Panc1 (cell line): ENCODE data around the gene TGFB2. TPM values are rescaled to one million over a fixed set of nuclear protein-coding genes. Genes with fewer than 3 reads are reported as not detected.

Experiments used
- ATAC-seq: fragments of 200-7000 bp; cut with Tn5 transposase; 2 replicates; pipeline ENCODE4 v1.9.1; 2020; ENCODE audit warnings: mild to moderate bottlenecking, moderate library complexity
- BruUV-seq: library from RNA; stranded (reverse); fragments of 400-500 nt; replicated peaks from 2 replicates; lab custom pipeline; 2021; lab: Mats Ljungman, UMichigan
- CTCF ChIA-PET: fragments of 300-600 bp; sonication (Branson Sonifier 250); formaldehyde crosslinking; loops from one replicate; lab custom pipeline; 2022; ENCODE audit warnings: antibody characterized with exemption; lab: Charles Lee
- POLR2A ChIA-PET: fragments of 300-600 bp; sonication (Branson Sonifier 250); formaldehyde crosslinking; loops from one replicate; lab custom pipeline; 2022; ENCODE audit warnings: antibody characterized with exemption; lab: Charles Lee
- DNase-seq: peaks from one replicate; pipeline ENCODE4 v3.0.0-alpha.2; 2010; ENCODE audit warnings: low read depth, low spot score
- H3K27ac ChIP-seq: 2 replicates; pipeline ENCODE4 v1.5.1; 2011; ENCODE audit warnings: mild to moderate bottlenecking, low read length, inconsistent platforms
- H3K27me3 ChIP-seq: fragments of 200-500 bp; sonication (Bioruptor generic); 2 replicates; pipeline ENCODE4 v1.6.0; 2014; ENCODE audit warnings: low read length, inconsistent platforms; ENCODE audit not compliant: control insufficient read depth, insufficient read depth
- H3K36me3 ChIP-seq: fragments of 200-500 bp; sonication (Bioruptor generic); 2 replicates; pipeline ENCODE4 v1.5.1; 2014; ENCODE audit warnings: inconsistent platforms, mild to moderate bottlenecking, low read length, moderate library complexity; ENCODE audit not compliant: control insufficient read depth, insufficient read depth
- H3K4me1 ChIP-seq: 2 replicates; pipeline ENCODE4 v1.5.1; 2011; ENCODE audit warnings: inconsistent platforms, mild to moderate bottlenecking, low read length, moderate library complexity; ENCODE audit not compliant: control insufficient read depth, insufficient read depth
- H3K4me3 ChIP-seq, 2 experiments: 2 replicates each; pipeline ENCODE4 v1.5.1; 2011 to 2012; ENCODE audit warnings: low read depth in 2 of 2, low read length in 2 of 2, mild to moderate bottlenecking in 2 of 2, inconsistent platforms in 1 of 2, moderate library complexity in 1 of 2
- H3K9me3 ChIP-seq: fragments of 200-500 bp; sonication (Bioruptor generic); 2 replicates; pipeline ENCODE4 v1.5.1; 2014; ENCODE audit warnings: low read depth, mild to moderate bottlenecking, inconsistent platforms, low read length, moderate library complexity; ENCODE audit not compliant: control insufficient read depth, insufficient read depth
- POLR2AphosphoS5 ChIP-seq: IDR thresholded peaks from 2 replicates; pipeline ENCODE4 v1.6.1; 2012; ENCODE audit warnings: mild to moderate bottlenecking, low read depth, low read length, moderate library complexity
- SIN3A ChIP-seq: IDR thresholded peaks from 2 replicates; pipeline ENCODE4 v1.6.1; 2012; ENCODE audit warnings: low read depth, mild to moderate bottlenecking, low read length, moderate library complexity, borderline replicate concordance; ENCODE audit not compliant: insufficient read depth
- TCF7L2 ChIP-seq: IDR thresholded peaks from 2 replicates; pipeline ENCODE4 v1.6.1; 2011; ENCODE audit warnings: mild to moderate bottlenecking, low read depth, low read length, inconsistent platforms
- in situ Hi-C: cut with HindIII; loops from 2 replicates; pipeline ENCODE4 v1.10.0; 2016; ENCODE audit warnings: low sequenced_read_pairs, low pct_unique_long_range_greater_than_20kb
- intact Hi-C: fragments of 100-400 bp; cut with micrococcal nuclease; formaldehyde crosslinking; loops from one replicate; pipeline ENCODE4 v1.10.0; 2022; ENCODE audit not compliant: unreplicated experiment
- total RNA-seq: library from RNA; stranded (reverse); gene quantifications from one replicate; pipeline ENCODE4 v1.2.1, GENCODE V29; 2021; ENCODE audit not compliant: unreplicated experiment
- TF ChIP-seq, protein P1 (sequence below), 2 experiments: IDR thresholded peaks; 2 replicates each; pipeline ENCODE4 v1.6.1; 2011 to 2012; ENCODE audit warnings: low read depth in 2 of 2, control low read depth in 1 of 2, low read length in 1 of 2, mild to moderate bottlenecking in 1 of 2, moderate library complexity in 1 of 2; ENCODE audit not compliant: insufficient read depth in 1 of 2
- TF ChIP-seq, protein P2 (sequence below): fragments of 450-650 bp; IDR thresholded peaks from 2 replicates; pipeline ENCODE4 v1.5.1; 2017; ENCODE audit warnings: mild to moderate bottlenecking

TGFB2 gene
- total RNA-seq, 1 experiment from 2014 or later: 58.9 TPM

- no peaks in the 10 kb centered on the region for H3K27me3 ChIP-seq
- H3K4me3 ChIP-seq: no peak overlapping the region
- H3K4me1 ChIP-seq: peaks cover 22% of the 10 kb centered on the region; the same call in 1 of the 2 replicates
- intact Hi-C loops: no loop called here
- ATAC-seq (no peak), DNase-seq (no peak)
- CTCF ChIA-PET: no interaction called here
- no peaks in the 10 kb centered on the region for H3K9me3 ChIP-seq
- peaks cover 2% of the 10 kb centered on the region; the same call in 1 of the 2 replicates for H3K36me3 ChIP-seq
- TF ChIP-seq TCF7L2 (no peak), POLR2AphosphoS5 (no peak)
- TF ChIP-seq, protein P1, sequence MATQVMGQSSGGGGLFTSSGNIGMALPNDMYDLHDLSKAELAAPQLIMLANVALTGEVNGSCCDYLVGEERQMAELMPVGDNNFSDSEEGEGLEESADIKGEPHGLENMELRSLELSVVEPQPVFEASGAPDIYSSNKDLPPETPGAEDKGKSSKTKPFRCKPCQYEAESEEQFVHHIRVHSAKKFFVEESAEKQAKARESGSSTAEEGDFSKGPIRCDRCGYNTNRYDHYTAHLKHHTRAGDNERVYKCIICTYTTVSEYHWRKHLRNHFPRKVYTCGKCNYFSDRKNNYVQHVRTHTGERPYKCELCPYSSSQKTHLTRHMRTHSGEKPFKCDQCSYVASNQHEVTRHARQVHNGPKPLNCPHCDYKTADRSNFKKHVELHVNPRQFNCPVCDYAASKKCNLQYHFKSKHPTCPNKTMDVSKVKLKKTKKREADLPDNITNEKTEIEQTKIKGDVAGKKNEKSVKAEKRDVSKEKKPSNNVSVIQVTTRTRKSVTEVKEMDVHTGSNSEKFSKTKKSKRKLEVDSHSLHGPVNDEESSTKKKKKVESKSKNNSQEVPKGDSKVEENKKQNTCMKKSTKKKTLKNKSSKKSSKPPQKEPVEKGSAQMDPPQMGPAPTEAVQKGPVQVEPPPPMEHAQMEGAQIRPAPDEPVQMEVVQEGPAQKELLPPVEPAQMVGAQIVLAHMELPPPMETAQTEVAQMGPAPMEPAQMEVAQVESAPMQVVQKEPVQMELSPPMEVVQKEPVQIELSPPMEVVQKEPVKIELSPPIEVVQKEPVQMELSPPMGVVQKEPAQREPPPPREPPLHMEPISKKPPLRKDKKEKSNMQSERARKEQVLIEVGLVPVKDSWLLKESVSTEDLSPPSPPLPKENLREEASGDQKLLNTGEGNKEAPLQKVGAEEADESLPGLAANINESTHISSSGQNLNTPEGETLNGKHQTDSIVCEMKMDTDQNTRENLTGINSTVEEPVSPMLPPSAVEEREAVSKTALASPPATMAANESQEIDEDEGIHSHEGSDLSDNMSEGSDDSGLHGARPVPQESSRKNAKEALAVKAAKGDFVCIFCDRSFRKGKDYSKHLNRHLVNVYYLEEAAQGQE (IDR thresholded peaks at IDR 0.05; ENCODE audit: insufficient read depth in 1 of 2, low read depth in 2 of 2, low read length in 1 of 2): no peak
- TF ChIP-seq, protein P2, sequence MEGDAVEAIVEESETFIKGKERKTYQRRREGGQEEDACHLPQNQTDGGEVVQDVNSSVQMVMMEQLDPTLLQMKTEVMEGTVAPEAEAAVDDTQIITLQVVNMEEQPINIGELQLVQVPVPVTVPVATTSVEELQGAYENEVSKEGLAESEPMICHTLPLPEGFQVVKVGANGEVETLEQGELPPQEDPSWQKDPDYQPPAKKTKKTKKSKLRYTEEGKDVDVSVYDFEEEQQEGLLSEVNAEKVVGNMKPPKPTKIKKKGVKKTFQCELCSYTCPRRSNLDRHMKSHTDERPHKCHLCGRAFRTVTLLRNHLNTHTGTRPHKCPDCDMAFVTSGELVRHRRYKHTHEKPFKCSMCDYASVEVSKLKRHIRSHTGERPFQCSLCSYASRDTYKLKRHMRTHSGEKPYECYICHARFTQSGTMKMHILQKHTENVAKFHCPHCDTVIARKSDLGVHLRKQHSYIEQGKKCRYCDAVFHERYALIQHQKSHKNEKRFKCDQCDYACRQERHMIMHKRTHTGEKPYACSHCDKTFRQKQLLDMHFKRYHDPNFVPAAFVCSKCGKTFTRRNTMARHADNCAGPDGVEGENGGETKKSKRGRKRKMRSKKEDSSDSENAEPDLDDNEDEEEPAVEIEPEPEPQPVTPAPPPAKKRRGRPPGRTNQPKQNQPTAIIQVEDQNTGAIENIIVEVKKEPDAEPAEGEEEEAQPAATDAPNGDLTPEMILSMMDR: no peak
- no peak overlapping the region; the same call in 1 of the 2 replicates for H3K27ac ChIP-seq
- POLR2A ChIA-PET: no interaction called here
- in situ Hi-C loops: no loop called here
- BruUV-seq: no TSS peak
Observed at GRCh38 chr1:218413179-218413578, 68.0 kb downstream of the TGFB2 start.

- intact Hi-C loops: no loop called here
- peaks cover 2% of the 10 kb centered on the region; the same call in 1 of the 2 replicates for H3K36me3 ChIP-seq
- no peak overlapping the region for H3K4me3 ChIP-seq
- DNase-seq (no peak), ATAC-seq (no peak)
- H3K27ac ChIP-seq: peak overlapping the region; percentile 18; the same call in 1 of the 2 replicates
- in situ Hi-C loops: no loop called here
- TSS peak; percentile 17 for BruUV-seq
- CTCF ChIA-PET: no interaction called here
- TF ChIP-seq, protein P1 (IDR thresholded peaks at IDR 0.05; ENCODE audit: insufficient read depth in 1 of 2, low read depth in 2 of 2, low read length in 1 of 2): no peak
- no peak for TF ChIP-seq SIN3A
- no peak for TF ChIP-seq POLR2AphosphoS5
- TF ChIP-seq TCF7L2: no peak
- TF ChIP-seq, protein P2: no peak
- H3K4me1 ChIP-seq: peaks cover 22% of the 10 kb centered on the region; the same call in 1 of the 2 replicates
- no peaks in the 10 kb centered on the region for H3K27me3 ChIP-seq
- POLR2A ChIA-PET: no interaction called here
- H3K9me3 ChIP-seq: no peaks in the 10 kb centered on the region
Observed at GRCh38 chr1:218414060-218414728, 69.1 kb downstream of the TGFB2 start.
